Stimulated activated CD8-positive, alpha-beta memory T cell treated with anti-CD3 and anti-CD28 coated beads, Interleukin-12 subunit alpha, Interleukin-12 subunit beta, amount 100 ng/mL, for 4 hours (primary cell): ENCODE results near the gene SMAD3.
"Not testable (repeated sequence)": the region's sequence is repeated elsewhere in the genome, so short reads cannot be mapped to it uniquely, and the experiment has no call there.

Experiments
- DNase-seq: peaks from one replicate; pipeline ENCODE4 v3.0.0-alpha.2; 2020; ENCODE audit warnings: low read depth

The SMAD3 gene

GRCh38 chr15:67145312-67145610 is 79.9 kb downstream of the SMAD3 start:
- no peak for DNase-seq

GRCh38 chr15:67145710-67146109 is 80.3 kb downstream of the SMAD3 start:
- DNase-seq = no peak

- DNase-seq = no peak
Measured at GRCh38 chr15:67146234-67146633, 80.8 kb downstream of the SMAD3 start.

- no peak for DNase-seq
Measured at GRCh38 chr15:67146875-67147381, 81.5 kb downstream of the SMAD3 start.

GRCh38 chr15:67147396-67147949 is 82.1 kb downstream of the SMAD3 start:
- no peak for DNase-seq

GRCh38 chr15:67148196-67148701 is 82.8 kb downstream of the SMAD3 start:
- DNase-seq = no peak

- no peak for DNase-seq
Measured at GRCh38 chr15:67149068-67149772, 83.8 kb downstream of the SMAD3 start.

GRCh38 chr15:67149773-67150022 is 84.3 kb downstream of the SMAD3 start:
- DNase-seq = no peak

GRCh38 chr15:67150023-67150860 is 84.8 kb downstream of the SMAD3 start:
- DNase-seq = no peak

- DNase-seq = no peak
Measured at GRCh38 chr15:67152429-67152828, 87.0 kb downstream of the SMAD3 start.

GRCh38 chr15:67153044-67153443 is 87.6 kb downstream of the SMAD3 start:
- not testable (repeated sequence) for DNase-seq

- no peak for DNase-seq
Measured at GRCh38 chr15:67154249-67154648, 88.8 kb downstream of the SMAD3 start.

GRCh38 chr15:67156426-67156825 is 91.0 kb downstream of the SMAD3 start:
- DNase-seq = no peak

GRCh38 chr15:67156834-67157233 is 91.4 kb downstream of the SMAD3 start:
- no peak for DNase-seq

- no peak for DNase-seq
Measured at GRCh38 chr15:67157521-67158252, 92.3 kb downstream of the SMAD3 start.

GRCh38 chr15:67158367-67158766 is 93.0 kb downstream of the SMAD3 start:
- no peak for DNase-seq

GRCh38 chr15:67161412-67161811 is 96.0 kb downstream of the SMAD3 start:
- DNase-seq = no peak

- no peak for DNase-seq
Measured at GRCh38 chr15:67161881-67162280, 96.5 kb downstream of the SMAD3 start.

- no peak for DNase-seq
Measured at GRCh38 chr15:67163180-67163579, 97.8 kb downstream of the SMAD3 start.

GRCh38 chr15:67164401-67164791 is 99.0 kb downstream of the SMAD3 start:
- DNase-seq = no peak

GRCh38 chr15:67164811-67165253 is 99.4 kb downstream of the SMAD3 start:
- DNase-seq = no peak
